8988T (cell line): ENCODE results near the gene CCDC187.

ENCODE experiments used
- DNase-seq: peaks from one replicate; pipeline ENCODE4 v3.0.0; 2011

CCDC187 gene

GRCh38 chr9:136297016-136297691 is 6.7 kb downstream of the CCDC187 start:
- DNase-seq = no peak

- no peak for DNase-seq
Observed at GRCh38 chr9:136296434-136297015, 7.4 kb downstream of the CCDC187 start.

GRCh38 chr9:136295542-136296433 is 8.1 kb downstream of the CCDC187 start:
- DNase-seq = no peak

GRCh38 chr9:136295055-136295454 is 8.8 kb downstream of the CCDC187 start:
- DNase-seq = no peak

GRCh38 chr9:136294437-136294836 is 9.5 kb downstream of the CCDC187 start:
- DNase-seq = no peak

GRCh38 chr9:136293476-136294077 is 10.3 kb downstream of the CCDC187 start:
- no peak for DNase-seq

GRCh38 chr9:136292591-136293448 is 11.1 kb downstream of the CCDC187 start:
- no peak for DNase-seq

- no peak for DNase-seq
Observed at GRCh38 chr9:136292026-136292538, 11.8 kb downstream of the CCDC187 start.

- no peak for DNase-seq
Observed at GRCh38 chr9:136291306-136292025, 12.4 kb downstream of the CCDC187 start.

GRCh38 chr9:136290508-136291000 is 13.3 kb downstream of the CCDC187 start:
- DNase-seq = no peak

- no peak for DNase-seq
Observed at GRCh38 chr9:136289651-136290507, 14.0 kb downstream of the CCDC187 start.

- DNase-seq = no peak
Observed at GRCh38 chr9:136287960-136288753, 15.7 kb downstream of the CCDC187 start.

GRCh38 chr9:136286987-136287379 is 16.9 kb downstream of the CCDC187 start:
- DNase-seq = no peak

- no peak for DNase-seq
Observed at GRCh38 chr9:136286359-136286986, 17.4 kb downstream of the CCDC187 start.

GRCh38 chr9:136285501-136286358 is 18.2 kb downstream of the CCDC187 start:
- DNase-seq = no peak

- no peak for DNase-seq
Observed at GRCh38 chr9:136284951-136285350, 18.9 kb downstream of the CCDC187 start.

- no peak for DNase-seq
Observed at GRCh38 chr9:136284311-136284710, 19.6 kb downstream of the CCDC187 start.
